Body of pancreas (tissue), 4 donors: ENCODE data around the gene LRRFIP1.

ENCODE experiments used
- POLR2A ChIP-seq, 3 donors: fragments of 450-650 bp; IDR thresholded peaks; one replicate each; pipeline ENCODE4 v1.6.1; 2016; ENCODE audit warnings: antibody characterized with exemption in 3 of 3, mild to moderate bottlenecking in 2 of 3
- TF ChIP-seq, protein P1 (sequence below), 7 experiments: fragments of 450-650 bp in 4 of 7; fragments of 200-600 bp in 3 of 7; sonication (generic) in 3 of 7; IDR thresholded peaks; one replicate each; pipeline ENCODE4 v1.5.1; 2016 to 2019; ENCODE audit warnings: antibody characterized with exemption in 7 of 7

DNA sequence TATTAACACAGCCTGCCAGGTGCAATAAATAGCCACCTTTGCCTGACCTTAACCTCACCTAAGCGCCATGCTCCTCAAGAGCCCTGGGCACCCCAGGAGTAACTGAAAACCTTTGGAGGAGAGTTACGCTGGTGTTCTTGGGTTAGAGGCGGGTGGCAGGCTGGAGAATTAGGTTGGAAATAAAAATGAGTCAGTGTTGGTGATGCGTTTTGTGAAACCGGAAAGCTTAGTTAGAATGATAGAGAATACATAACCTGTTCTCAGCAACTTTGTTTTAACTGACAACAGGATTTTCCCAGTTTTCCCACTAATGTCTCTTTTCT lies 17.0 kb downstream of the LRRFIP1 start:
- TF ChIP-seq, protein P1, sequence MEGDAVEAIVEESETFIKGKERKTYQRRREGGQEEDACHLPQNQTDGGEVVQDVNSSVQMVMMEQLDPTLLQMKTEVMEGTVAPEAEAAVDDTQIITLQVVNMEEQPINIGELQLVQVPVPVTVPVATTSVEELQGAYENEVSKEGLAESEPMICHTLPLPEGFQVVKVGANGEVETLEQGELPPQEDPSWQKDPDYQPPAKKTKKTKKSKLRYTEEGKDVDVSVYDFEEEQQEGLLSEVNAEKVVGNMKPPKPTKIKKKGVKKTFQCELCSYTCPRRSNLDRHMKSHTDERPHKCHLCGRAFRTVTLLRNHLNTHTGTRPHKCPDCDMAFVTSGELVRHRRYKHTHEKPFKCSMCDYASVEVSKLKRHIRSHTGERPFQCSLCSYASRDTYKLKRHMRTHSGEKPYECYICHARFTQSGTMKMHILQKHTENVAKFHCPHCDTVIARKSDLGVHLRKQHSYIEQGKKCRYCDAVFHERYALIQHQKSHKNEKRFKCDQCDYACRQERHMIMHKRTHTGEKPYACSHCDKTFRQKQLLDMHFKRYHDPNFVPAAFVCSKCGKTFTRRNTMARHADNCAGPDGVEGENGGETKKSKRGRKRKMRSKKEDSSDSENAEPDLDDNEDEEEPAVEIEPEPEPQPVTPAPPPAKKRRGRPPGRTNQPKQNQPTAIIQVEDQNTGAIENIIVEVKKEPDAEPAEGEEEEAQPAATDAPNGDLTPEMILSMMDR (IDR thresholded peaks at IDR 0.05), result no peak
- TF ChIP-seq POLR2A (IDR thresholded peaks at IDR 0.05), result no peak
